IPS-NIHi7 (cell line): Measurements from ENCODE around the gene SPECC1.

Source experiments
- DNase-seq: peaks from one replicate; pipeline ENCODE4 v3.0.0; 2012; ENCODE audit warnings: mixed read lengths; ENCODE audit errors: extremely low spot score

Gene SPECC1

DNA sequence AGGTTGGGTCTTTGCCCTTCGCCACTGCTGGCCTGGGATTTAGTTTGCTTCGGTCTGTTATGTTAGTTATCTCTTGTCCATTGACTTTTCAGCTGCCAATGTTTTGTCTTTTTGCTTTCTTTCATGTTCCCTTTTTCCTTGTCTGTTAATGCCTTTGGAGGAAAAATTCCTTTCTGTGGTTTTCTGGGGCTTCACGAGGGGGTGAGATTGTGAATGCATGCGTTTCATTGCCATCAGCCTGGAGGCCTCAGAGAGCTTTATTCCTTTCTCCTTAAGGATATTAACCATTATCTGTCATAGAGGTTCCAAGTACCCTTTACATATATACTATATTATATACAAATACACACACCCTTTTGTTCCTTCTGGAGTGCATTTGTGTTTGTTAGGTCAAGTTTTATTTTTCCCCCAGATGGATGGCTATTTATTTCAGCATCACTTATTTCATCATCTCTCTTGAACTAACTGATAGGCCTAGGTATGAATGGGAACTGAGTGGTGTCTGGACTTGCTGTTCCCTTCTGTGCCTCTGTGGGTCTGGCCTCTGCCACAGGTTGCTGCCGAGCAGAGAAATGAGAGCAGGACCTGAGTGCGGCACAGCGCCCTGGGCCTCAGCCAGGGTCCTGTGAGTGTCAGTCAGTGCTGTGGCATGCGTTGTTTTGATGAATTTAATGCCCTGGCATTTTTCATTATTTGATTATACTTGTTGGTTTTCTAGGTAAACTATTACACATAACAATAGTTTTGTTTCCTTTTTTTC lies 264.8 kb downstream of the SPECC1 start:
- DNase-seq: no peak

DNA sequence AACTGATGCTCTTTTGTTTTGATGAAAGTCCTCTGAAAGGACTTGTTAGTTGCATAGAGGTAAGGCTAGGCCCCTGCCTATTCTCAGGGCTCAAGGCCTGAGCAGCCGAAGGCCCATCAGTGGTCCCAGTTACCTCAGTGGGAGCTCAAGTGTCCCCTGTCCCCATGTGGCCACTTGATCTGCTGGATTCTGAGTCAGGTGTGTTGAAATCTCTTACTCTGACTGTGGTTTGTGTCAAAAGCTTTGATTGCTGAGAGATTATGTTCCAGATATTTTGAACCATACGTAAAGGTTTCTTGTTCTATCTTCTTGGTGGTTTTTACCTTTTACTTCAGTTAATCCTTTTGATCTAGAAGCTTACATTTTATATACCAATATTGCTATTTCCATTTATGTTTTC lies 266.5 kb downstream of the SPECC1 start:
- DNase-seq: no peak

DNA sequence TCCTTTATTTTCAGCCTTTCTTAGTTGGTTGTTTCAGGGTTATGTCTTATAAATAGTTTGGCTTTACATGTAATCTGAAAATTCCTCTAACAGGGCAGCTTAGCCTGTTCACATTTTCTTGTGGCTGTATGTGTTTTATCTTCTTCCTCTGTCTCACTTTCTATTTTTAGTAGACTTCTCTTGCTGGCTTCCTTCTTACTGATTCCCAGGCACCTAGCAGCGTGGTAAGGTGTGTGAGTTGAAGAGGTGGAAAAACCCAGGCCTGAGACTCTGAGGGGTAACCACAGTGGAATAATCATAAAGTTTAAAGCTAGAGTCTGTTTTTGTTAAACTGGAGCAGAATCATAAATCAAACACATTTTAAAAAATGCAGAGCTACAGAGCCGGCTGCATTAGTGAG lies 267.3 kb downstream of the SPECC1 start:
- no peak for DNase-seq

DNA sequence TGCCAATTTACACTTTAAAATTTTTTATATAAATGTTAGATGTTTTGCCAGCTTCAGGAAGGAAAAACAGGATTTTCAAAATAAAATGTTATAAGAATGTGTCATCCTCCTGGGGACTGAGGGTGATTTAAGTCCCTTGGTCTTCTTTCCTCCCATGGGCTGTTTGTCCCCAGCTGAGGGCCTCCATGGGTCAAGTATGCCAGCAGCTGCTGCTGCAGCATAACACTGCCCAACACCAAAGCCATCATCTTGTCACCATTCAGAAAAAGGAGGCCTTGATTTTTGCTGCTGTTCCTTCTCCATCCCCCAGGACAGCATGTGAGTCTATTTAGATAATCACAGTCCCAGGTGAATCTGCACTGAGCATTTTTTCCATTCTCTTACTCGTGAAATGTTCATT lies 269.6 kb downstream of the SPECC1 start:
- no peak for DNase-seq

DNA sequence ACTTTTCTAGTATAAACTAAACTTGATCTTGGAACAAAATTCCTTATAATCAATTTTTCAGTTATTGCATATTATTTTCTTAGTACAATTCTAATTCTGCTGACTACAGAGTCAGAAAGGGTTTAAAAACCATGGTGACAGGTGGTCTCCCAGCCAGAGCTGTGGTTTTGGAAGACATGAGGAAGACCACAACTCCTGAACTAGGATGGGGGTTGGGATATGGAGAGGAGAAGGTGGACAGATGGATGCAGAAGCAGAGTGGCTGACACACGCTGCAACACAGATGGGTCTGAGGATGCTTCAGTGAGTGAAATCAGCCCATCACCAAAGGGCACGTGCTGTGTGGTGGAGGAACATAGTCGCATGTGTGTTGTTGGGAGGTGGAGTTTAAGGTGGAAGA lies 270.5 kb downstream of the SPECC1 start:
- no peak for DNase-seq

DNA sequence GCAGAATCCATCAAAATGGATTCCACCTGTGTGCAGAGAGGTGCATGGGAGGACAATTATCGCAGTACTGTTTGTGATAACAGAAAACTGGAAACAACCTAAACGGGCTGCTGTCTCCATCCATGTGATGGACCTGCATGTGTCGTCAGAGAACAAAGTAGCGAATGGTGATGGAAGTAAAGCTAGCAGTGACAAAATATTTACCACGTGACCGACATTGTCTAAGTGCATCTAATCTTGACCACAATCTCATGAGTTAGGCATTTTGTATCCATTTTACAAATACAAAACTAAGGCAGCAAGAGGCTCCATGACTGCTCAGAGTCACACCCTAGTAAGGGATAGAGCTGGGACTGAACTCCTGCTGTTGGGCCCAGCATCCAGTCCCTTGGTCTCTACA lies 270.9 kb downstream of the SPECC1 start:
- DNase-seq: no peak

DNA sequence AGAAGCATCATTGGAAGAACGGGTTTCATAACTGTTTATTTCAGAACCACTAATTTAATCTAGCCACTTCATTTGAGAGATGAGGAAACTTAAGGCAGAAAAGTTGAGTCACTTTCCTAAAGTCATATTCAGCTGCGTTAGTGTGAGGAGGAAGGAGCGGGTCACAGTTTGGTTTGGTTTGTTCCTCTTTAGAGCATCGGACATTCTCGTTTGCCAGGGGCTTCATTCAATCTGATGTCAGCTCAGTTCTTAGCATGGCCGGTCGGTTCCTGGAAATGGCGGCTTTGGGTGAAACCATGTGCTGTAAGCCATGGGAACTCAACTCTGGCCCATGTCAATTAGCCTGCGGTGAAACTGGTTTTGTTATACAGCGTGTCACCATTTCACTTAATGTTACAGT lies 271.7 kb downstream of the SPECC1 start:
- DNase-seq: no peak

DNA sequence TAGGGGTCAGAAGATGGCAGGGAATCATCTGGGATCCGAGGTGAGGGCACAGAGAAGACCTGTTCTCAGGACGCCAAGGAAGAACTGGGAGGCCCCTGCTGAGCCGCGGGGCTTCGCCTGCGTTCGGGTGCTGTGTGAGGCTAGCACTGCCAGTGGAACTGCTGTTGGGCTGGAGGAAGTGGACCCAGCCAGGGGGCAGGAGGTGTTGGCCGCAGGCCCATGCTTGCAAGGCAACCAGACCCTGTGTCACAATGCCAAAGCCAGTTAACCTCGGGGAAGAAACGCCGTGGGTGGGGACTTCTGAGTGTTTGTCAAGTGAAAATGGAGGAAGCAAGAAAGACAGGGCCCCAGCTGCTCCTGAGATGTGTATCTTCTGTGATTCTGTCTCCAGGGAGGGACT lies 272.7 kb downstream of the SPECC1 start:
- no peak for DNase-seq

DNA sequence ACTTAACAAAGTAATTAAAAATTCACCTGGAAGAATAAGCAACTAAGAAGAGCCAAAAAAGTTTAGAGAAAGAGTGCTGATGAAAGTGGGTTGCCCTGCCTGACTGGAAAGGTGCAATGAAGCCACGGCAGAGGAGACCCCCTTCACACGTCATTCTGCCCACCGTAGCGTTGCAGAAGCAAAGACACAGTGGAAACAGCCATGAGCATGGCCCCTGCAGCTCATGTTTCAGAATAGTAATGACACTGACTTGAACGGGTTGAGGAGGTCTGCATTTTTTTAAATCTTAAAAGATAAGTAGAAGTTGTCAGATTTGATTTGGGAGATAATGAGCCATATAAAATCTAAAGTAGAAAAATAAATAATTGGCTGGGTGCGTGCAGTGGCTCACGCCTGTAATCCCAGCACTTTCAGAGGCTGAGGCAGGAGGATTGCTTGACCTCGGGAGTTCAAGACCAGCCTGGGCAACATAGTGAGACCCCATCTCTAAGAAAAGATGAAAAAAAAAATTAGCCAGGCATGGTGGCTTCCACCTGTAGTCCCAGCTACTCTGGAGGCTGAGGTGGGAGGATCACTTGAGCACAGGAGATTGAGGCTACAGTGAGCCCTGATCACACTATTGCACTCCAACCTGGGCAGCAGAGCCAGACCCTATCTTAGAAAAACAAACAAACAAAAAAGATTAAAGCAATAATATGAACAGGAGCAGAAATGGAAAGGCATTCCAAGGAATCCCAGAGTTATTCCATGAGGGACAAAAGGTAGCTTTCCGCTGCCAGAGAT lies 273.6 kb downstream of the SPECC1 start:
- no peak for DNase-seq

DNA sequence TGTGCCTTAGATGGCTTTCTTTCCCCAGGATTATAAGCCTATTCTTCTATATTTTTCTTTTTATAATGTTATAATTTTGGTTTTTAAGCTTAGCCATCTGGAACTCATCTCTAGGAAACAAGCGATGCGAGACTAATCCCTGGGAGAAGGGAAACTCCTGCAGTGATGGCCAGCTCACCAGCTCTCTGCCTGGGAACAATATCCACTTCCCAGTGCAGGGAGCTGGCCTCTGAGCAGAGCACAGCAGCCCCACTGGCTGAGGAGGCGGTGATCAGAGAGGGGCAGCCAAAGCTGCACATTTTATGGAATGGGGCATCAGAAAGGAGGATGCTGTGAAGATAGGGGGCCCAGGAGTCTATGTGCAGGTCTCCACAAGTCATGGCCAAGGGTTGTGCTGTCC lies 274.9 kb downstream of the SPECC1 start:
- no peak for DNase-seq

DNA sequence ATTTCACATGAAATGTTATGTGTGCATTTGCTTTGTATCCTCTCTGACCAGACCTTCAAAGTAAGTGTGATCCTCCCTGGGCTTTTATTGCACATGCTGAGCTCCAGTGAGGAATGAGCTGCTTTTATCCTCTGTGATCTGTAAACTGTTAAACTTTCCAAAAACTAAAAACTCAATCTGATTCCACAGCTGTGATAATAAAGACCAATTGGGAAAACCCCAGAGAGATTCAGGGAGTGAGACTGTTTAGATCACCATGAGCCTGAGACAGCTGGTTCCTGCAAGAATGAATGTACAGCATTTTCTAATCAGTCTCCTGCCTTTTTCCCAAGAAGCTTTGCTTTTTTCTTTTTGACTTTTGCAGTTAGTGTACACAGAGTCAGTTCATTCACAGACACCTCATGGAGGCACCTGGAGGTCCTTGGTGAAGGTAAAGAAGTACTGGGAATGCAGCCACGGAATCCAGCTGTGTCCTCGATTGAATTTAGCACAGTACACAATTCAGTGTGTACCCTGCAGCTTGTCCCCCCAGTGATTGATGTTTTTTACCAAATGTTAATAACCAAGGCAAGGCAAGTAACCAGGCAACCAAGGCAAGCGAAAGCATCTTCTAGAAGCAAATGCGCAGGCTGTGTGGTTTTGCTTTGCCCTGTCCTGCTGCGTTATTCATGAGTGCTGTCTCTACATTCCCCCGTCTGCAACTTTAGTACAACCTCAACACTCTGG lies 275.6 kb downstream of the SPECC1 start:
- DNase-seq: no peak

DNA sequence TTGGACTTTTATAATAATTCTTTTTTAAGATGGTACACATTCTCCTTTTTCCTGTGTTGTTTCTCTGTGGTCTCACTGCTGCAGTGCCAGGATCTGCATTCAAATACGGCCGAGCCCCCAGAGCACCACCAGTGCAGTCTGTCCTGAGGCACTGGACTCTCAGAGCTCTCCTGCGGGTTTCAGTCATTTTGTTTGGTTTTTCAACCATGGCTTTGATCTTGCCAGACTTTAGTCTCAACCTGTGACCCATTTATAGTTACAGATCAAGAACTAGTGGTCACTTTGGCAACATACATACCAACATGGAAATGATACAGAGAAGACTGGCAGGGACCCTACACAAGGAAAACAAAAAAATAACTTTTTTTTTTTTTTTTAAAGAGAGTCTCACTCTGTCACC lies 280.8 kb downstream of the SPECC1 start:
- no peak for DNase-seq

DNA sequence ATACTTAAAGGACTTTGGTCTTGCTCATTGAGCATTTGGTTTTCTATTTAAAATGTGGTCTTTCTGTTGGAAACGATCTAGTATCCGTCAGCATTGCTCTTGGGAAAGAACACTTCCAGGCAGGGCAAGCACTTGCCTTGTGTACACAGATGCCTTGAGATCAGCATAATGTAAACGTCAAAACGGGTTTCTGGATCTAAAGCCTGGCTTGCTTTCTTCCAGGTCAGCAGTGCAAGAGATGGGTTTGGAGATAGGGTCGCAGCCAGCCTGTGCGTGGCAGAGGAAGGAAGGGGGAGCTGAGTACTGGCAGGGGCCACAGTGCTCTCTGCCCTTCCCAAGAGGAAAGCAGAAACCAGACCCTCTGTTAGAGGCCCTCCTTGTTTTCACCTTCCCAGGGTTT lies 282.7 kb downstream of the SPECC1 start:
- DNase-seq: no peak

DNA sequence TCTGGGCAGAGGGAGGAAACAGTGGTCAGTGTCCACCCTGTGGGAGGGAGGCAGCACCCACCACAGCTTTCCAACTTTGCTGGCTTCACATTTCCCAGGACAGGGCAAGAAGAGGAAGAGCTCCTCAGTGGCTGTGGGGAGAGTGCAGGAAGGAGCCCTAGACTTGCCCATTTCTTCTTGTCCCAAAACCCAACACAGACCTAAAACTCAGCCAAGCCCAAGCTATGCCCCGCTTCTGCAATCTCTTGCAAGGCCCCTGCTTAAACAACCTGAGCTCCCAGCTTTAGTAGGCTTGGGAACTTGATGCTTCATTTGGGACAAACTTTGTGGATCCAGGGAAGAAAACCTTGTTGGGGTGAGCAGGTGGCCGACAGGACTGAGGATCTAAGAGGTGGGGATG lies 284.3 kb downstream of the SPECC1 start:
- no peak for DNase-seq

DNA sequence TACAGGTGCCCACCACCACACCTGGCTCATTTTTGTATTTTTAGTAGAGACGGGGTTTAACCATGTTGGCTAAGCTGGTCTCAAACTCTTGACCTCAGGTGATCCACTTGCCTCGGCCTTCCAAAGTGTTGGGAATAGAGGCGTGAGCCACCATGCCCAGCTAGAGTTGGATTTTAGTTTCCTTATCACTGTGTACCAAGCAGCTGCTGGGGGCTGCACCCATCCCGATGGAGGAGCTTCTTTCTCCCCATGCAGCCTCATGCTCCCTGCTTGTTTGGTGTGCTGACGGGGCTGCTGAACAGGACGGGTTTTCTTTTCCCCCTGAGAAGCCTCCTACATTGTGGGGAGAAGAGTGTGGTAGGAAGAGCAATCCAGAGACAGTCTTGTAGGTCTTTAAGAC lies 285.0 kb downstream of the SPECC1 start:
- no peak for DNase-seq

DNA sequence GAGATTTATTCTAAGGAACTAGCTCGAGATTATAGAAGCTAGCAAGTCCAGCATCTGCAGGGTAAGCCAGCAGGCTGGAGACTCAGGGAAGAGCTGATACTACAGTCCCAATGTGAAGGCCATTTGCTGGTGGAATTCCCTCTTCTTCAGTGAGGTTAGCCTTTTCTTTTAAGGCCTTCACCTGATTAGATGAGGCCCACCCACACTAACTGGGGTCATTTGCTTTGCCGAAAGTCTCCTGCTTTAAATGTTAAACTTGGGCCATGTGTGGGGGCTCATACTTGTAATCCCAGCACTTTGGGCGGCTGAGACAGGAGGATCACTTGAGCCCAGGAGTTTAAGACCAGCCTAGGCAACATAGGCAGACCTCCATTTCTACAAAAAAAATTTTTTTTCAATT lies 289.9 kb downstream of the SPECC1 start:
- DNase-seq: no peak

DNA sequence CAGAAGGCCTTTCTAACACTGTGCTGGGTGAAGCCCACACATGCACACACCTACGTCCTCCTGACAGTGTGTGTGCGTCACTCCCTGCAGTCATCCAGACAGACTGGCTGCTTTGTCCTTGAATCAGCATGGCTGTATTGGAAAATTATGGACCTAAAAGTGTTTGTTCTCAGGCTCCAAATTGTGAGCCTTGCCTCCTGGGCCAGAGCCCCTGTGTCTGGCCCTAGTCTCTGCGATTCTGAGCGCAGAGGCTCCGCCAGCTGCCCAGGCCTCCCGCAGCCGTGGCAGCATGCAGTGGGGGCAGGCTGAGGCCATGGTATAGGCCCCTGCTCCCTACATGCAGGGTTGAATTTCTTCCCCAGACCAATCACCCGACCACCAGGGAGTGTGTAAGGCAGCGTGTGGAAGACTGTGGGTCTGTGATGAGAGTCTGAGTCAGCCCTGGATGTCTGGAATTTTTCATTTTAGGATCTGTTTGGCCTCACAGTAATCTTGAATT lies 291.3 kb downstream of the SPECC1 start:
- no peak for DNase-seq

DNA sequence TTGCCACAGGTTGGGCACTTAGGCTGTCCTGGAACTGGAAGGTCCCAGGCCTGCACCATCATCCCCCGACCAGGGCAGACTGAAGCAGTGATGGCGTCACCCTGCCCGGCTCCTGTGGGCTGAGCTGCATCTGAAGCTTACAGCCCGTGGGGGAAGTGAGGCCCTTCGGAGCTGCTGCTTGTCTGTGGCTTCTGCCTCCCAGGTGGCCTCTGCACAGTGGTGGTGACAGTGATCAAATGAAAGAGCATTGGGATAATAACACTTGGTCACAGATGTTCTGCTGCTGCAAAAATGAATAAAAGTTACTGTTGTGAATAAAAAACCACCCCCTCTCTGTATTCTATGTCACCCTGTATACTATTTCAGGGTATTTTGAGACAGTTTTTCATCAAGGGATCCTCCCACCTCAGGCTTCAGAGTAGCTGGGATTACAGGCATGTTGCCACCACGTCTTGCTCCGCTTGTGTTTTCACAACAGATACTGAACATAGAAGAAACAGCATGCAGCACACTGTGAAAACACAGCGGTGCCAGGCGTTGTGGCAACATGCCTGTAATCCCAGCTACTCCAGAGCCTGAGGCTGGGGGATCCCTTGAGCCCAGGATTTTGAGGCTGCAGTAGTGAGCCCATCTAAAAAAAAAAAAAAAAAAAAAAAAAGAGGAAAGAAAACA lies 293.2 kb downstream of the SPECC1 start:
- no peak for DNase-seq

DNA sequence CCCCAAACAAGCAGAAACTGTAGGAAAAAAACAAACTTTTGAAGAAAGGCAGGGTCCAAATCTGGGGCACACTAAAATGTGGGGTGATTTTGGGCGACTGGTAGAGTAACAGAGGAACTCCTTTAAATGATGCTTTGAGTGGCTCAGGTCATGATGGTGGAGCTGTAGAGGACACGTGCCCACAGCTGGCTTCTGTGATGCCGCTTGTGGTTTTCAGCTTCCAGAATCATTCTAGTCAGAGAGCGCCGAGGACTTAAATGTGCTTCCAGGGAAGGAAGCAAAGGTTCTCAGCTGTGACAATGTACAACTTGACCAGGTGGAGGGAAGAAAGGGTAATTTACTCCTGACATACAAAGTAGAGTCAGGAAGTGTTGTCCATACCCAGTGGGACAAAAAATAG lies 295.8 kb downstream of the SPECC1 start:
- no peak for DNase-seq

DNA sequence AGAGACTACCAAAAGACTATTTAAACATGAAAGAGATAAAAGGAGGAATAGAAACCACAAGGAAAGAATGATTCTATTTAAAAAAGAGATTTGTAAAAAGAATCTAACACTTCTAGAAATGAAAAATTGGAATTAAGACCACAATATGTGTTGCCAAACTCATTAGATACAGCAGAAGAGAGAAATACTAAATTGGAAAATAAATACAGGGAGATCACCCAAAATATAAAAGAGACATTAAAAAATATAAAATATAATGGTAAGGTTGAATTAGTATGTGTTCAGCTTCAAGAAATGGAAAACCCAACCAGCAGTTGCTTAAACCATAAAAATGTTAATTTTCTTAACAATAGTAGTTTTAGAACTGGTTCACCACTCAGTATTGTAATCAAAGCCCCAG lies 297.8 kb downstream of the SPECC1 start:
- no peak for DNase-seq

DNA sequence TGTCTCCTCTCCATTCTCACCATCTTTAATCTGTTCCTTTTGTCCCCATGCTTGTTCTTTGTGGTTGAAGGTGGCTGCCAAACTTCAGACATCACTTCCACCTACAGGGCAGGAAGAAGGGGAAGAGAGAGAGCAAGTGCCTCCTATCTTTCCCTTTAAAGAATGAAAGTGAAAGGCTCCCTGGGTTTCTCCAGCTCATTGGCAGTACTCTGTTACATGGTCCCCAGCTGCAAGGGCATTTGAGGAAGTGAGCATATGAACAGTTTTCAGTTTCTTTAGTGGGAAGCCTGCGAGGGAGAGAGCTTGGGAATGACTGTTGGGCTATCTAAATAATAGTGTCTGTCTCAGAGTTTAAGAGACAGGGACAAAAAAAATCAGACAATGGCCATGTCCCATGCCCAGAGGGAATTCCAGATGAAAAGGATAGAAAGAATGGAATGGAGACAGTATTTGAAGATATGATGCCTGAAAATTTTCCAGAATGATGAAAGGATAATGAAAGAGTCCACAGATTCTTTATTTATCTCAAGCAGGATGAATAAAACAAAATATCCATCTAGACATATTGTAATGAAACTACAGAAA lies 298.3 kb downstream of the SPECC1 start:
- DNase-seq: no peak

DNA sequence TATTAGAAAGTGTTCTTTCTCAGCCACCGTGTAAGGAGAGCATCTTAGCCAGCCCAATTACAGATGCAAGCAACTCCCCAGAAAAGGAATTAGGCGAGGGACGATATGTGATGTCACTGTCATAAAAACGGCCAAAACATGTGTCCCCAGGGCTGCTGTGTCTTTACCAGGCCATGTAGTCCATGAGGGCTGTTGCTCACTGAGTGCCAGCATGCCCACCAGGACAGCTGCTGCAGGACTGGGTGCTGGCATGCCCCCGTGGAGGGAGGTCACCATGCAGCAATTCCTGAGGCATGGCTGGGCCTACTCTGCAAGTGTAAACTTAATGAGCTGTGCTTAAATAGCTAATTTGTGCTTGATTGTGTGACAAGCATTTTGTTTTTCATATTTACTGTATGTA lies 301.3 kb downstream of the SPECC1 start:
- no peak for DNase-seq
